ENCODE results near the gene ALDH3A2.

- no peak for TF ChIP-seq EZH2phosphoT487 (IDR thresholded peaks at IDR 0.05; ENCODE audit: insufficient read depth, low read depth)
- no peak for TF ChIP-seq EZH2 (IDR thresholded peaks at IDR 0.05; ENCODE audit: insufficient read depth, poor library complexity, severe bottlenecking)
Observed at GRCh38 chr17:19614900-19615299, 33.7 kb upstream of the ALDH3A2 start.

Measured in GM23248 (cell line).